Fibroblast of peridontal ligament (primary cell): Measurements from ENCODE around the gene ZNFX1.
A peak's percentile ranks its signal among the peaks of the same experiment; 100 is the strongest.

Experiments
- DNase-seq: peaks from one replicate; pipeline ENCODE4 v3.0.0-alpha.2; 2010; ENCODE audit errors: extremely low read depth

ZNFX1 gene

DNA sequence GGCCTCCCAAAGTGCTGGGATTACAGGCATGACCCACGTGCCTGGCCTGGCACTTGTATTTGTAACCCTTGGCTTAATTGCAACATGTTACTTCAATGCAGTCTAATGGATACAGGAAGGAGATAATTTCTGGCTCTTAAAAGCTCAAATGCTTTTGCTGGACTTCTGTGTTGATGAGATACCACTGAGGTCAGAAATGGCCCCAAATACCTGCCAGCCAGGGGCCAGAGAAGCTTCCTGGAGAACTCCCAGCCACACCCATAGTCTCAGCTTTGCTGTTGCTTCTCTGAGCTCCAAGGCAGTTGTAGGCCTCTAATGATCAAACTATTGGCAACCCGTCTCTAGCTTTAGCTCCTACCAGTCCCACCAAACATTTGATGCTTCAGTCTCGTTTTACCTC is 14.2 kb upstream of the ZNFX1 start:
- no peak for DNase-seq

DNA sequence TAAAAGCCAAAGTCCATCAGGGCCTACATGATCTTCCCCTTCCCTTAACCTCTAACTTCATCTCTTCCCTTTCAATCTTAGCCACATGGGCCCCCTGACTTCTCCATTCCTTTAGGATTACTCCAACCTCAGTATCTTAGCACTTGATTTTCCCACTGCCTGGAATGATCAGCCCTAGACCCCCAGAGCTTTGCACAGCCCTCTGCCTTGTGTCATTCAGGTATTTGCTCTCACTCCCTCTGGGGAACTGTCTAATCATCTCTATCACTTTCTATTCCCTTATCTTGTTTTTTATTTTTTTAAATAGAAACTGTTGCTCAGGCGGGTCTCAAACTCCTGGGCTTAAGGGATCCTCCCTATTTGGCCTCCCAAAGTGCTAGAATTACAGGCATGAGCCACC is 13.3 kb upstream of the ZNFX1 start:
- no peak for DNase-seq

DNA sequence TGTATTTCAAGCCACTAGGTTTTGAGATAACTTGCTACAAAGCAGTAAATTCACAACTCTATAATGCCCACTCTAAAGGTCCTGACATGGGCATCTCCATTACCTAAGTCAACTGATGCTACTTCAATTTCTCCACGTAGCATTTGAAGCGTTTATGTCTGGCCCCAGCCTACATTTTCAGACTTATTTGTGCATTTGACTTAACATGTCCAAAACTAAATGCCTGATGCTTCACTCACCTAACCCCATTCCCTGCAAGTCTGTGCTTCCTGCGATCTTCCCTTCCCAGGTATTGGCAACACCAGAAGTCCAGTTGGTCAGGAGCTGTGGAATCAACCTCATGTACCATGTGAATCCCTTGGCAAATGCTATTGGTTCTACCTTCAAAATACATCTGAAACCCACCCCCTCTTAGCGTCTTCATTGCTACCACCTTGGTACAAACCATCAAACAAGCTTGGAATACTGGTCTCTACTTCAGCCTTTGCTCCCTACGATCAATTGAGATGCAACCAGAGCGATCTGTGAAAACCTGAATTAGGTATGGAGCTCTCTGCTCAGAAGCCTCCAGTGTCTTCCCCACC is 12.8 kb upstream of the ZNFX1 start:
- no peak for DNase-seq

DNA sequence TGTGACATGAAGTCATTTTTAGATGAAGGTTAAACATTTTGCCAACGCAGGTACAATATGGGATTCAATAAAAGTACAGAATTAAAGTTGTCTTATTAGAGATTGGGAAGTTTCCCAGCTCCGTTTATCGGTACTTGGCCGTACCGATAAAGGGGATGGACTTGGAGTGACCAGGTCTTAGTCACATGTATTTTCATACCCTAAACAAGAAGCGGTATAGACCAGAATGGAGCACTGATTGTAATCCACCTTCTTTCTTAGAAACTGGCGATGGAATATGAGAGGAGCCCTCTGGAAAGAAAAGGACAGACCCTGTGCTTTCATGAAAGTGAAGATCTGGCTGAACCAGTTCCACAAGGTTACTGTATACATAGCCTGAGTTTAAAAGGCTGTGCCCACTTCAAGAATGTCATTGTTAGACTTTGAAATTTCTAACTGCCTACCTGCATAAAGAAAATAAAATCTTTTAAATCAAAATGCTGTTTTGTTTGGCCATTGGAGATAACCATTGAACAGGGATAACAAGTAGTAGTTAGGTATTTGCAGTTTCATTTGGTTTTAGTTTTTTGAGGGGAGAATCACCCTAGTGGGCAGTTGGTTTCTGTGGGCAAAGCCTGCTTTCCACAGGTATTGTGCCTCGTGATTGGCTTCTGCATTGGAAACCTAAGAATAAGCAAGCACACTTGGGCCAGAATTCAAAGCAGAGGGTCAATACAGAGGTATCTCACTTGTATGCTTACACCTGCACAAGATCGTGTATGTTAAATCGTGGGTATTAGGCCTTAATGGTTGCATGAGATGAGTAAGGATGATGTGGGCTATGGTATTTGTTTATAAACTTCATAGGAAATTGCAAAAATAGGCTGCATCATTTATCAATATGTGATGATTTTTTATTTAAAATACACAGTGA is 11.2 kb upstream of the ZNFX1 start:
- DNase-seq, result no peak

DNA sequence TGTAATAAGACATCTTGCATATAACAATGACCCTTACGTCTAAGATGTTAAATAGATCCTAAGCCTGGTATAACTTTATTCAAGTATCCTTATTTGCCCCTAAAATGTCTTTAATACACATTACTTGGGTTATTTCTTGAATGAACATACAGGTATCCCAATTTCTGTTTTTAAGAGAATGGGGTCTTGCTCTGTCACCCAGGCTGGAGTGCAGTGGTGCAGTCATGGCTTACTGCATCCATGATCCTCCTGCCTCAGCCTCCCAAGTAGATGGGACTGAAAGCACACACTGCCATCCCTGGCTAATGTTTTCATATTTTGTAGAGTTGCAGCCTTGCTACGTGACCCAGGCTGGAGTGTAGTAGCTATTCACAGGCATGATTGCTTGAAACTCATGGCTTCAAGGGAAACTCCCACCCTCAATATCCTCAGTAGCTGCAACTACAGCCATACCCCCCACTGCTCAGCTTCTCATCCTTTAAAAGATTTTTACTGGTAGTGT is 10.4 kb upstream of the ZNFX1 start:
- no peak for DNase-seq

DNA sequence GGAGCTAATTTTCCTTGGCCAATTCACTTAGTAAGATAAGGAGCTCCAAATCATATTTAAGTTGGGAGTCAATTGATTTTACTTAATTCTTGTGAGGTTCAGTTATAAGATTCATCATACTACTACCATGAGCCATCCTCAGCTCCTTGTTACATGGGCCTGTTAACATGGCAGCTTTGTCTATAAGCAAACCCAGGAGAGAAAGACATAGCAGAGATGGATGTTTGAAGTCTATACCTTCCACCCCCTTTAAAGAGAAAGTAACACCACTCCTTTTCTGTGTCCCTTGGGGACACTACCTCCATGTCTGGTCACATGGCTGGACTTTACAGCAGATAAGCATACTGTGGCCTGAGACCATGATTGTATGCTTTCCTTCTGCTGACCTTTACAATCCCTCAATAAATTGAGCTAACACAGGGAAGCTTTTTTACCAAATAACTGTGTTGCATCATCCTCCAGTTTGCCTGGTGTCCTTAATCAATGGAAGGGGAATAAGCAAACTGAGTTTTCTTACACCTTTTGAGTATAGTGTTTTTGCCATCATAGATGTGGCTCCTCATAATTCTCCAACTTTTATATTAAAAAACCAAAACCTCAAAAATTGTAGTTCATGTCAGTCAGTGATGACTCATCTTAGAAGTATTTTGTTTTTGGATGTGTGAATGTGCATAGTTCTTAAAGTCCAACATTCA is 9.8 kb upstream of the ZNFX1 start:
- DNase-seq, result peak; percentile 76

DNA sequence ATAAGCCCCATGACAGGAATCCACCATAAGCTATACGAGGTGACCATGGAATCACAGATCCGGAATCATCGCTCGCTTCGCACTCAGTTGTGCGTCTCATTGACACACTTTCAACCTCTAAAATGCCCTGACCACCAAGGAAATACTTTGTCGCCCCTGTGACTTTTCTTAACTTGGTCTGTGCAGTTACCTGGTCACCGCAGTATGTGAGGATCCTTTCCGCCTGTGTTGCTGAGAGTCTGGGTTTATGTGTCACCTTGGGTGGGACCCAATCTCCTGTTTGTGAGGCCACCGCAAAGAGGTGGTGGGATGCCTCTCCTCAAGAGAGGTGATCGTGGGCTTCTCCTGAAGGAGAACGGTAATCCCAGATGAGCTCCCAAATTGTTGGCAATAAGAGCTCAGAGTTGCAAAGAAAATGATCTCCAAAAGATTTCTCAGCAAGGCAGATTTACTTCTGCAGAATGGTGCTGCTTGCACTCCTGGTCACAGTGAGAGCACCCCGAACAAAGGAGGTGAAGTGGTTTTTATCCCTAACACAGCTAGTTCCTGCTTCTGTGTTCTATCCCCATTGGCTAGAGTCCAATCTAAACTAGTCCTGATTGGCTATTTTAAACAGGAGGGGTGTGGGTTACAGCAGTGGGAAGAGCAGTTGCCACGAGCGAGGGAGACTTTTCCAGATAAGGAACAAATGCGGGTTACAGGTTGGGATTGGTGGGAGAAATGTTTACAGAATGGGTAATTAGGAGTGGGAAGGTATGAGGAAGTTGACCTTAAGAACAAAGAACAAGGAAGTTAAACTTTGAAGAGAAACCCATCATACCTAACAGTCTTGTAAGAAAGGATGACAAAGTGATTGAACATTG is 9.1 kb upstream of the ZNFX1 start:
- DNase-seq, result no peak

DNA sequence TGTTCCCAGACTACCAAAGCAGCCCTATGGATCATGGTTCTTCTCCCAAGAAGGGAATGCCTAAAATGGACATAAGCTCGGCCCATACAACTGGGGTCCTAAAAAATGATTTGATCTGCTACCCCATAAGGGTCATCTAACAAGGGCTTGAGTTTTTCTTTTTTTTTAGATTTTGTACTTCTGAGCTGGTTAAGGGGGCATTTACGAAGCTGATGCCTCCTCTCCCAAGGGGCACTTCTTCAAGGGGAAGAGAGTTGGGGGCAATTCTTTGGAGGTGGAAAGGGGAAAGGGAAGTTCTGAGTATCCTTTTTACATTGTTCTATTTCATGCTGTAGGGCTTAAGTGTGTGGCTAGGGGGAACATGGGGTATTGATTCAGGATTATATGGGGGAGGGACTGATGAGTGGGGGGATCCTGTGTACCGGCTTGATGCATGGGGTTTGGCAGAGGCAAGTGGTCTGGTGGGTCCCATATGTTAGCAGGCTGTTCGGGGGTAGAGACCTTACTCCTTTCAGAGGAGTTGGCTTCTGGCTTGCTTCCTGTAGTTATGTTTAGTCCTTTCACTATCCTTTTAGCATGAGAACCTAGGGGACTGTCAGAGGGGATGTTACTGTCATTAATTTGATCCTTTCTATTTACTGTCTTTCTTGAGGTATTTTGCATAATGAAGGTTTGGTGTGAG is 8.1 kb upstream of the ZNFX1 start:
- no peak for DNase-seq

DNA sequence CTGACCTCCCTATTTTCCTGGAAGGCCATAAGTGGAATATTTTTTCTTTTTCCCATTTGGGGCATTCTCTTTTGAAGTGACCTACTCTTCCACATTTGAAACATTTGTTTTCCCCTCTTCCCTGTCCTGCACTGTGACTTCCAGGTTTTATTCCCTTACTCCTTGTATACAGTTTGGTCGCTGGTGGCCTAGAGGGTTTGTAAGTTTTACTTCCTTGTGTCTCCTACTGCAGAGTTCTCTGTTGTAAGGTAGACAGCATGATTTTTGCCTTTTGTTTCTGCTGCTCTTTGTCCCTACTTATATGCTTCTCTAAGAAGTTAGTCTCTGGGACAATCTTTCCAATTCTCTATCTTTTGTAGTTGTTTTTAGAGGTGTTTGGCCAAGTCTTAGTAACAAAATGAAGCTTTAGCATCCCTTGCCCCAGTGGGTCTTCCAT is 7.4 kb upstream of the ZNFX1 start:
- DNase-seq, result no peak

DNA sequence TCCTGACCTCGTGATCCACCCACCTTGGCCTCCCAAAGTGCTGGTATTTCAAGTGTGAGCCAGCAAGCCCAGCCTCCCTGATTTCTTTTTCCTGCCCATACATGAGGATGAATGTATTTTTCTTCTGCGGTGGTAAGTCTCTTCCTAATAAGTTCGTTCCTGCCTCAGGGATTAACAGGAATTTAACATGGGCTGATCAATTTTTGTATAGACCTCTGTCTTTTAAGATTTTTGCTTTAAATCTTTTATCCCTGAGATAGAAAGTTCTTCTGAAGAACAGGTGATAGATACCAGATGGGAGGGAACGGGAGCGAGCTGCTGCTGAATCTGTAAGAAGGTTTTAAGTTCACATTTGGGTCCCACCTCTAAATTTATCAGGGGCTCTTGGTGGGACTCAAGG is 7.0 kb upstream of the ZNFX1 start:
- no peak for DNase-seq

DNA sequence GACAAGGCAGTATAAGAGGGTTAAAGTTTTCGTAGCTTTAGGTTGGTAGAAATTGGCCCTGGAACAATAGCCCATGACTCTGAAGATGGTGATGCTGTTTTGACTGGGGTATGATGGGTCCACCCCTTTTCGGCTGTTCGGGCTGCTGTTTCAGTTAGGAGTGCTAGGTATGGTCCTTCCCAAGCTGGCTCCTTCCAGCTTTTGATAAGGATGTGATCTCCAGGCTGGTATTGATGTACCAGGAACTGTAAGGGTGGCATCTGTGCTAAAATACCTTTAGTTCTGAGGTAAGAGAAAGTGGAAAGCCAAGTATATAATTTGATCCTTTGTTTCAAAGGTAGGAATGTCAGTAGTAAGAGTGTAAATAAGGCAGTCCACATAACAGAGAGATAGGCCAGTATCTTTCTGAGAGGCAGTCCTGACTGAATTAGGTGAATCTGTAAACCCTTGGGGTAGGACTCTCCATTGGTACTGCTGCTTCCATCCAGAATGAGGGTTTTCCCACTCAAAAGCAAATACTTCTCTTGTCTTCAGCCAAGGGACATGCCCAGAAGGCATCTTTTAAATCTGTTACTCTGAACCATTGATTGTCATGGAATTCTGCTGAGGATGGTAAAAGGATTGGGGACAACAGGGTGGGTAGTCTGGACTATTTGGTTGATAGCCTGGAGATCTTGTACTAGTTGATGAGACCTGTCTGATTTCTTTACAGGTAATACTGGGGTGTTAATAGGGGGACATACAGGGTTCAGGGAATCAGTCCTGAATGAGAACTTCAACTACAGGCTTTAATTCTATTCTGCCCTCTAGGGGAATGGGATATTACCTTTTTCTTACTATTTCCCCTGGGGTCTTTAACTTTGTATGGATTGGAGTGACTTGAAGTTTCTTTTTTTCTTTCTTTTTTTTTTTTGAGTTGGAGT is 6.1 kb upstream of the ZNFX1 start:
- no peak for DNase-seq

DNA sequence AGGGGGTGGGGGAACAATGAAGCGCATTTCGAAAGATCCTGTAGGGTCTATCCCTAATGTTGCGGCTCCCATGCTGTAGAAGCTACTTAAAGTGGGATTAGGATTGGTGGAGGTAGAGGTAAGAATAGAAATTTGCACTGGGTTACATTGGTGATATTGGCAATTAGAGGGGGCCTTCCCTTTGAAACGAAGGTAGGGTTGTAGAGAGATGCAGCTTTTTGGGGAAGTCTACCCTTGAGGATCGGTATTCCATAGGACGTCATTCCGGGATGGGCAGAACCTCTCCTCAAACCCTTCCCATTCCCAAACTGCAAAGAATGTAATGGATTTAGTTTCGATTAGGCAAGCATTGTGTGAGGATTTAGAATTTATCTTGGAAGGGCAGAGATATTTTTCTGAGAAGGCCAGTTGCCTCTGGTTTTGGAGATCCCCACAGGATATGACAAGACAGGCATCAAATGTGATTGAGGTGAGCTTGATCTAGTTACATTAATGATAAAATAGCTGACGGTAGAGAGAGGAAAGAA is 5.4 kb upstream of the ZNFX1 start:
- no peak for DNase-seq

DNA sequence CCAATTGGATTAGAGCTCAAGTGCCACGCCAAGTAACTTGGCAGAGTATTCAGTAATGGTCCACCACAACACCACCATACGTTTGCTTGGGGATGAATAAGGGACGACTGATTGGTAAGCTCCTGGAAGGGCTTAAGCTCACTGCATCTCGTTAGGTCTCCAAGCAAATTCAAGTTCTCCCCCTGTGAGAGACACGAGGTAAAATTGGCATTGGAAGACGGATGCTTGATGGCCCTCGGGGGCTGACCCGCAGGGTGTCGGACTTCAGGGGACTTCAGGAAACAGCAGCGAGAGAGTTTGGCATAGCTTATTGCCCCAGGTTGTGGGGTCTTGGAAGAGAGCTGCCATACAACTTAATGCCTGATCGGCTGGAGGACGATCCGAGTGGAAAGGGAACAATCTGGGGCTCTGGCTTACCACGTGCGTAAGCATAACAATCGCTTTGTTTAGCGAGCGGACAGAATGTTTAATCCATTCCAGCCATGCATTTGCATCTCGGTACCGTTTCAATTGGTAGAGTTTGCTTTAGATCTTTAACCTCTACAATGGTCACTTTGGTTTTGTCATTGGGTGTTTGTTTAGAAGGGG is 4.8 kb upstream of the ZNFX1 start:
- no peak for DNase-seq

DNA sequence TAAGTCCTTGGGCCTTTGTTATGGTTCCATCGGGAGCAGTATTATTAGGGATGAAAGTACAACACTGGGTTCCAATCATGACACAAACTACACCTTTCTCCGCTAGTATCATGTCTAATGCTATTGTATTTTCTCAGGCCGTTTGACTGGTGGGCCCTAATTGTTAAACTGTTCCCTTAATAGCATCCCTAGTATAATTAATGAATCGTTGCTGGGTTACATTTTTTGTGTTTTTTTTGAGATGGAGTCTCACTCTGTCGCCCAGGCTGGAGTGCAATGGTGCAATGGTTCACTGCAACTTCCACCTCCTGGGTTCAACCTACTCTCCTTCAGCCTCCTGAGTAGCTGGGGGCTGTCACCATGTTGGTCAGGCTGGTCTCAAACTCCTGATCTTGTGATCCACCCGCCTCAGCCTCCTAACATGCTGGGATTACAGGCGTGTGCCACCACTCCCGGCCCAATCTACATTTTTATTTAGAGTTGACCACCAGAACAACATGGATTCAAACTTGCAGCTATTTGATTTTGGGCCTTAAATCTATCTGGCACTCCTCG is 4.1 kb upstream of the ZNFX1 start:
- no peak for DNase-seq

DNA sequence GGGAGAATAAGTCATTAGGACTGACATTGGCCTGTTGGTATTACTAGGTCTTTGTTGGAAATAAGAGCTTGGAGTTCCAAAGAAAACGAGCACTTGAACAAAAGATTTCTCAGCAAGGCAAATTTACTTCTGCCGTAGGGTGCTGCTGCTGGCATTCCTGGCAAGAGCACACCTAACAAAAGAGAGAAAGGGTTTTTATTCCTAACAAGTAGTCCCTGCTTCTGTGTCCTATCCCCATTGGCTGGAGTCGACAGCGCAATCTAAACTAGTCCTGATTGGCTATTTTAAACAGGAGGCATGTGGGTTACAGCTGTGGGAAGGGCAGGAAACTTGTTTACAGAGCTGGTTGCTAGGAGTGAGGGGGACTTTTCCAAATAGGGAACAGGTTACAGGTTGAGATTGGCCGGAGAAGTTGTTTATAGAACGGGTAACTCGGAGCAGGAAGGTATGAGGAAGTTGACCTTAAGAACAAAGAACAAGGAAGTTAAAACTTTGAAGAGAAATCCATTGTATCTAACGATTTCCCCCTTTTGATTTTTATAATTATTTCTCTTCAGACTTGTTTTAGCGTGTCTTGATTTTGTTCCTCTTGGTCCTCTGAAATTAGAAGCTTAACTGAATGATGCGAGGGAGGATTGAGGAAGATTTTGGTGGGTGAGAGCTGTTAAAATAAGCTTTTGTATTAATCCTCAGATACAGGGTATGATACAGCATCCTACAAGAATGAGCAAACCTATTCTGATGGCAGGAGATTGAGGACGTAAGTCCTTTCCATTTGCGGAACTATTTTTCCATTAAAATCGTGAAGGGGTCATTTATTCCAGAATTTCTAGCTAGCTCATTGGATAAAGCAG is 3.4 kb upstream of the ZNFX1 start:
- no peak for DNase-seq

DNA sequence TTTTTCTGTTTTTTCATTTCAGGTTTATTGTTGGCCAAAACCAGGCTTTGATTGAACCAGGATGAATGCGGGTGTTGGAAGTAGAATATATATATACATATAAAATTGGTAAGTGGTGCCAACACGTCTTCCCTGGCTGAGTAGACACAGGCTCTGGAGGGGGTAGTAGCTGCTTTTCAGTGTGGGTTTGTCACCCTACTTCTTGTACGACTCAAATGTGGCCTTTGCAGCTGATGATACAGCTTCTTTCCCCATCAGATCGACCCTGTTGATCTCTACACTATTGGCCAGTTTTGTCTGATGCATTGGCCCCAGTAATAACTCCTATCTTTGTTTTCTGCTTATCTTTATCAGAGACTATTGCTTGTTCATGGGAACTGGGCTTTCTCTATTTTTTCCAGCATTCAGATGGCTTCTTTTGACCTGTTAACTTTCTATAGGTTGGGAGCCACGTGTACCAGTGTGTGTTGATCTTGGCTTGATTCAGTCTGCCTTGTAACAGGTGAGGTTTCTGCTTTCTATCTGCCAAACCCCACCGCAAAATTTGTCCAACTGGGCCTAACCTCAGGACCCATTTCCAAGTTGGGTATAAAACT is 2.7 kb upstream of the ZNFX1 start:
- DNase-seq, result no peak

DNA sequence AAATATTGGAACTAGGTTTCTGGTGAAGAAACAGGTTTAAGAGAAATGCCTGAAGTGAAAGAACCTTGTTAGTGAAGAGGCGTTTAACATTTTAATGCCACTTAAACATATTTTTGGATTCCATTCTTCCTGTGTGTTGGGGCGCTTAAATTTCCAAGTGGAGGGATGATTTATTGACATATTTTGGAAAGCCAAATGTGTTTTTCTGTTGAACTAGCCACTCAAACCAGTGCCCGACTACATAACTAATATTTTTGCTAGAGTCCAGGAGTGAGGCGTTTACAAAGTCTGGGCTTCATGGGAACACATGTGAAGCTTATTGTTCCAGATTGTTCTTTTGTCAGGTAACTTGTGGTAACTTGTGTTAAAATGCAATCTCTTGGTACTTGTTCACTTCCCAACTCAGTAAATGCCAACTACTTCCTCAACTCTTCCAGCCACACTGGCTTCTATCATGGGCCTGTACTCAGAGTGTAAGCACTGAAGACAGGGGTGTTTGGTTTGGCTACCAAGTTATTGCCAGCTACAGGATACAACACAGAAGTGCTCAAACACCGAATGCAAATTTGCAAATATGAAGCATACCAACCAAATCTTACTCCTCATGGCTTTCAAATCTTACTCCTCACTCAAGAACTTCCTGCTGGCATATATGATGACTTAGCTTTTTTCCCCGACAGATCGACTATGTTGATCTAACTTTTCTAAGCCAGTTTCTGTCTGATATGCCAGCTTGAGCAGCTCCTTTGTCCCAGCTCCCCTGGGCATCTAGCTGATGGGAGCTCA is 2.0 kb upstream of the ZNFX1 start:
- DNase-seq, result no peak
